ENCODE results near the gene RHOC. TPM values are rescaled to one million over a fixed set of nuclear protein-coding genes. Genes with fewer than 3 reads are reported as not detected.

RHOC gene
- polyA plus RNA-seq, 1 donor: 329 TPM

- Histone ChIP-seq H3K27me3 (ENCODE audit: control insufficient read depth, insufficient read depth, low read length) (peaks cover 35% of the 10 kb centered on the region), H3K27ac (ENCODE audit: low read length) (no peak overlapping the region), H3K9me3 (ENCODE audit: control insufficient read depth, low read depth, low read length) (peaks cover 3% of the 10 kb centered on the region), H3K4me3 (ENCODE audit: low read length) (no peak overlapping the region), H3K36me3 (ENCODE audit: control insufficient read depth, insufficient read depth, low read length) (no peaks in the 10 kb centered on the region), H3K4me1 (ENCODE audit: control insufficient read depth, insufficient read depth, low read length) (peaks cover 12% of the 10 kb centered on the region)
- no CpG with 5 or more reads among the region's 11 CpGs for WGBS (ENCODE audit: insufficient coverage, low lambda C conversion rate)
- DNase-seq: no peak
Observed at GRCh38 chr1:112711670-112712069, 4.7 kb upstream of the RHOC start.

DNA sequence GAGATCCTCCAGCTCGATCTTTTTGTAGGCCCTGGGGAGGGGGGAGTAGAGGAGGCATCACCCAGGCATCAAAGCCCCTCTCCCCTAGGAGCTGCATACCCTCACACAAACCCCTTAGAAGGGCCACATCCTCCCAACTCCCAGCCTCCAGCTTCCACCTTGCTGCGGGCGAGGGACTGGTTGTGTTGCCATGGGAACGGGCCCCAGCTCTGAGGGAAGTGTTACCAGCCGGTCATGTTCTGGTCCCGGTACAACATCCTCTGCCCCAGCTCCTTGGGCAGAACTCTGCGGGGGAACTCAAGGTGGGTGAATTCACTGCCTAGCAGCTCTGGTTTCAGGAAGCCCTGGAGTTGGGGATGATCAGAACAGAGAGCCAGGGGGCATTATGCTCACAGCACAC lies 4.1 kb upstream of the RHOC start:
- no peak for DNase-seq
- Histone ChIP-seq H3K9me3 (ENCODE audit: control insufficient read depth, low read depth, low read length) (peaks cover 3% of the 10 kb centered on the region), H3K36me3 (ENCODE audit: control insufficient read depth, insufficient read depth, low read length) (no peaks in the 10 kb centered on the region), H3K27me3 (ENCODE audit: control insufficient read depth, insufficient read depth, low read length) (peaks cover 35% of the 10 kb centered on the region), H3K4me1 (ENCODE audit: control insufficient read depth, insufficient read depth, low read length) (peaks cover 12% of the 10 kb centered on the region), H3K4me3 (ENCODE audit: low read length) (no peak overlapping the region), H3K27ac (ENCODE audit: low read length) (no peak overlapping the region)
- no CpG with 5 or more reads among the region's 7 CpGs for WGBS (ENCODE audit: insufficient coverage, low lambda C conversion rate)

DNA sequence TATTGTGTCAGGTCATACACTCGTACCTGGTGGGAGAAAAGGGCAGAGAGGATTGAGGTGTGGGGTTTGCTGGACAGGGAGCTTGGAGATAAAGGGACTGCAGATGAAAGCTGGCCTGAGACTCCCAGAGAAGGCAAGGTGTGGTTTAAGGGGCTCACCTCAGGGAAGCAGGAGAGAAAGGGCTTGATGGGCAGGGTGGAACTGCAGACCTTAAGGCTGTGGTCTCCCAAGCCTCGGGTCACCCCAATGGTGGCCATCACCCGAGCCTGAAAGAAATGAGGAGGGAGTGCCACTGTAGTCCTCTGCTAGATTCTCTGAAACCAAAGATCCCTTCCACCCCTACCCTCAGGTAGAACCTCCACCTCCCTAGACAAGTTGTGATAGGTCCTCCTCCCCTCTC lies 3.7 kb upstream of the RHOC start:
- Histone ChIP-seq H3K4me3 (ENCODE audit: low read length) (no peak overlapping the region), H3K36me3 (ENCODE audit: control insufficient read depth, insufficient read depth, low read length) (no peaks in the 10 kb centered on the region), H3K27ac (ENCODE audit: low read length) (no peak overlapping the region), H3K9me3 (ENCODE audit: control insufficient read depth, low read depth, low read length) (peaks cover 3% of the 10 kb centered on the region), H3K4me1 (ENCODE audit: control insufficient read depth, insufficient read depth, low read length) (peaks cover 15% of the 10 kb centered on the region), H3K27me3 (ENCODE audit: control insufficient read depth, insufficient read depth, low read length) (peaks cover 35% of the 10 kb centered on the region)
- WGBS (ENCODE audit: insufficient coverage, low lambda C conversion rate): no CpG with 5 or more reads among the region's 3 CpGs
- no peak for DNase-seq

DNA sequence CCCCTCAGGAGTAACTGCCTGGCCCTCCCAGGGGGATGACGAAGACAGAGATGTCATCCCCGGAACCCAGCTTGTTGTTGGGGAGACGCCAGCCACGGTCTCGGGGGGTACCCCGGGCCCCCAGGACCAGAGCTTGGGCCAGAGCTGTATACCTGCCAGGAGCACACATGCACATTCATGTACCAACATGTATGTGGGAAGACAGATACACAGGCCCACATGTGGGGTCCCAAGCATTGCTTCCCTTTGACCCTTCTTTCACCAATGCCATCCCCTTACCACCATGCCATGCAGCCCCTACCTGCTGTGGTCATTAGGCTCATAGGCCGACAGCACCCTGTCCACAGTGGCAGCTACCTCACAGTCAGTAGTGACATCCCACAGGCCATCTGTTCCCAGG lies 3.2 kb upstream of the RHOC start:
- H3K27ac ChIP-seq (ENCODE audit: low read length): no peak overlapping the region
- DNase-seq: no peak
- no peaks in the 10 kb centered on the region for H3K36me3 ChIP-seq (ENCODE audit: control insufficient read depth, insufficient read depth, low read length)
- H3K4me1 ChIP-seq (ENCODE audit: control insufficient read depth, insufficient read depth, low read length): peaks cover 17% of the 10 kb centered on the region
- H3K4me3 ChIP-seq (ENCODE audit: low read length): no peak overlapping the region
- WGBS (ENCODE audit: insufficient coverage, low lambda C conversion rate): no CpG with 5 or more reads among the region's 7 CpGs
- H3K27me3 ChIP-seq (ENCODE audit: control insufficient read depth, insufficient read depth, low read length): peaks cover 35% of the 10 kb centered on the region
- peaks cover 3% of the 10 kb centered on the region for H3K9me3 ChIP-seq (ENCODE audit: control insufficient read depth, low read depth, low read length)

- no peak for DNase-seq
- no peaks in the 10 kb centered on the region for H3K36me3 ChIP-seq (ENCODE audit: control insufficient read depth, insufficient read depth, low read length)
- H3K4me1 ChIP-seq (ENCODE audit: control insufficient read depth, insufficient read depth, low read length): peaks cover 21% of the 10 kb centered on the region
- peaks cover 21% of the 10 kb centered on the region for H3K27me3 ChIP-seq (ENCODE audit: control insufficient read depth, insufficient read depth, low read length)
- WGBS (ENCODE audit: insufficient coverage, low lambda C conversion rate): no CpG with 5 or more reads among the region's 3 CpGs
- H3K27ac ChIP-seq (ENCODE audit: low read length): no peak overlapping the region
- H3K9me3 ChIP-seq (ENCODE audit: control insufficient read depth, low read depth, low read length): no peaks in the 10 kb centered on the region
- no peak overlapping the region for H3K4me3 ChIP-seq (ENCODE audit: low read length)
Observed at GRCh38 chr1:112708489-112708888, 1.6 kb upstream of the RHOC start.

DNA sequence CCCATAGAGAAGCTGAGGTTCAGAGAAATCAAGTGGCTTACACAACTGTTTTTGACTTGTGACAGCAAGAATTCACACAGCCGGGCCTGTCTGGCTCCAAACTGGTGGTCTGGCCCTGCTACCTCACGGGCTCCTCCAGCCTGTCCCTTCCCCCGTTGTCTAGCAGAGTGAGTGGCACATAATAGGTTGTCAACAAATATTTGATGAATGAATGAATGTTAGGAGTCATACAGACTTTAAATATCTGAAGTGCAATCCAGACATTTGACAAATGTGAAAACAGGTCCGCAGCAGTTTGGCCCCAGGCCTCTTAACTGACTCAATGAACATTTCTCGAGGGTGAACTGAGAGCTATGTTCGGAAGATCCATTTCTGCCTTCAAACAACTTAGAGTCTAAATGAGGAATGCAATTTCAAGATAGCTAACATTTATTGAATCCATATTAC lies 1.1 kb upstream of the RHOC start:
- H3K4me1 ChIP-seq (ENCODE audit: control insufficient read depth, insufficient read depth, low read length): peaks cover 24% of the 10 kb centered on the region
- H3K36me3 ChIP-seq (ENCODE audit: control insufficient read depth, insufficient read depth, low read length): peaks cover 3% of the 10 kb centered on the region
- no CpG with 5 or more reads among the region's 6 CpGs for WGBS (ENCODE audit: insufficient coverage, low lambda C conversion rate)
- H3K4me3 ChIP-seq (ENCODE audit: low read length): no peak overlapping the region
- peaks cover 18% of the 10 kb centered on the region for H3K27me3 ChIP-seq (ENCODE audit: control insufficient read depth, insufficient read depth, low read length)
- no peak for DNase-seq
- H3K9me3 ChIP-seq (ENCODE audit: control insufficient read depth, low read depth, low read length): no peaks in the 10 kb centered on the region
- no peak overlapping the region for H3K27ac ChIP-seq (ENCODE audit: low read length)

DNA sequence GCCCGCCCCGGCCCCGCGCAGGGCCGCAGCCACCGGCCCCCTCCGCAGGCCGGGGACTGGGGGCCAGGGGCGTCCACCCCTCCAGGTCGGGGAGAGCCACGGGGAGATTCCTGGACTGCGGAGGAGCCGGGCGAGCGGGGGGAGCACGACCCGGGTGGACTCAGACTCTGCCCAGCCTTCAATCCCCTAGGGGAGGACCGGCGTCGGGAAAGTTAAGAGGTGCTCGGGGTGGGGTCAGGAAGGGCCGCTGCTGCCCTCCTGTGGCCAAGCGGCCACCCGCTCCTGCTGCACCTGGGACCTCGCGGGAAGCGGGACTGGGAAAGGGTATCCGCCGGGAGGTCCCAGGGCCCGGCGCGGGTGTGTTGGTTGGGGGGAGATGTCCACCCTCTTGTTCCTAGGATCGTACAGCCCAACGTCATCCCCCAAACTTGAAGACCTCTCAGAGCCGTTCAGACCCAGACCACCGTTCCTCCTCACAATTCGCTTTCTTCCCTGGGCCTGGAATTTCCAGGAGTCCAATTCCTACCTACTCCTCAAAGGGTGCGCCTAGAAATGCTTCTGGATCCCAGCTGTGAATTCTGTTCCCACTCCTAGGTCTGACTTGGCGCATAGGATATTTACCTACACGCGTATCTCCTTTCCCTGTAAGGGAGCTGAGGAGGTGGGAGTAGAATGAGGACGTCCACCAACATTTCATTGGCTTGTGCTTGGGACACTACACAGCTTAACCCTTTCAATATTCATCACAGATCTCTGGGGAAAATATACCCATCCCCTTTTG lies 484 bp upstream of the RHOC start:
- WGBS (ENCODE audit: insufficient coverage, low lambda C conversion rate): no CpG with 5 or more reads among the region's 42 CpGs
- H3K4me1 ChIP-seq (ENCODE audit: control insufficient read depth, insufficient read depth, low read length): peaks cover 30% of the 10 kb centered on the region
- peak; percentile 90 to 95 for DNase-seq
- H3K9me3 ChIP-seq (ENCODE audit: control insufficient read depth, low read depth, low read length): no peaks in the 10 kb centered on the region
- peak overlapping the region; percentile 97 for H3K4me3 ChIP-seq (ENCODE audit: low read length)
- H3K27ac ChIP-seq (ENCODE audit: low read length): peak overlapping the region; percentile 70
- peaks cover 9% of the 10 kb centered on the region for H3K36me3 ChIP-seq (ENCODE audit: control insufficient read depth, insufficient read depth, low read length)
- peaks cover 15% of the 10 kb centered on the region for H3K27me3 ChIP-seq (ENCODE audit: control insufficient read depth, insufficient read depth, low read length)

GRCh38 chr1:112704934-112705627 lies 1.8 kb downstream of the RHOC start:
- H3K36me3 ChIP-seq (ENCODE audit: control insufficient read depth, insufficient read depth, low read length): peaks cover 31% of the 10 kb centered on the region
- WGBS (ENCODE audit: insufficient coverage, low lambda C conversion rate): 0% methylated on average over 1 of the region's 13 CpGs
- no peaks in the 10 kb centered on the region for H3K9me3 ChIP-seq (ENCODE audit: control insufficient read depth, low read depth, low read length)
- peaks cover 54% of the 10 kb centered on the region for H3K4me1 ChIP-seq (ENCODE audit: control insufficient read depth, insufficient read depth, low read length)
- H3K4me3 ChIP-seq (ENCODE audit: low read length): peak overlapping the region; percentile 97
- H3K27me3 ChIP-seq (ENCODE audit: control insufficient read depth, insufficient read depth, low read length): no peaks in the 10 kb centered on the region
- peak overlapping the region; percentile 91 for H3K27ac ChIP-seq (ENCODE audit: low read length)
- DNase-seq: peak; percentile 92 to 94

- DNase-seq: no peak
- no peaks in the 10 kb centered on the region for H3K9me3 ChIP-seq (ENCODE audit: control insufficient read depth, low read depth, low read length)
- peaks cover 37% of the 10 kb centered on the region for H3K36me3 ChIP-seq (ENCODE audit: control insufficient read depth, insufficient read depth, low read length)
- peaks cover 60% of the 10 kb centered on the region for H3K4me1 ChIP-seq (ENCODE audit: control insufficient read depth, insufficient read depth, low read length)
- peak overlapping the region; percentile 91 for H3K27ac ChIP-seq (ENCODE audit: low read length)
- no CpG with 5 or more reads among the region's 7 CpGs for WGBS (ENCODE audit: insufficient coverage, low lambda C conversion rate)
- H3K4me3 ChIP-seq (ENCODE audit: low read length): peak overlapping the region; percentile 97
- no peaks in the 10 kb centered on the region for H3K27me3 ChIP-seq (ENCODE audit: control insufficient read depth, insufficient read depth, low read length)
Observed at GRCh38 chr1:112704391-112704933, 2.5 kb downstream of the RHOC start.

DNA sequence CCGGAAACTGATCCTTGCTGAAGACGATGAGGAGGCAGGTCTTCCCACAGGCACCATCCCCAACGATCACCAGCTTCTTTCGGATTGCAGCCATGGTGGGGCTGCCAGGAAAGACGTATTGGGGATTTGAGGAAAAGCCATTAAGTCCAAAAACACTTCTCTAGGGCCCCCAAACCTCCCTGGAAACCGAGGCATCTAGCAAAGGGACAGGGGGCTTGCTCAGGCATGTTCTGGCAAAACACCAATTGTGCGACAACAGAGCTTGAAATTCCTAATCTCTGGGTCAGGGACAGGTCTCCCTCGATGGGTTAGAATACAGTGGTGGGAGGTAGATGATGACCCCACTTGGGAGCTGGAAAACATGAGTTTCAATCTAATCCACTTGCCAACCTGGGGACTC lies 3.2 kb downstream of the RHOC start:
- Histone ChIP-seq H3K4me1 (ENCODE audit: control insufficient read depth, insufficient read depth, low read length) (peaks cover 65% of the 10 kb centered on the region), H3K36me3 (ENCODE audit: control insufficient read depth, insufficient read depth, low read length) (peaks cover 40% of the 10 kb centered on the region)

More for the DNA sequence above, 3.2 kb downstream of the RHOC start:
- WGBS (ENCODE audit: insufficient coverage, low lambda C conversion rate): 100% methylated on average over 1 of the region's 8 CpGs
- no peak for DNase-seq
- H3K27ac ChIP-seq (ENCODE audit: low read length): no peak overlapping the region
- no peaks in the 10 kb centered on the region for H3K9me3 ChIP-seq (ENCODE audit: control insufficient read depth, low read depth, low read length)
- no peak overlapping the region for H3K4me3 ChIP-seq (ENCODE audit: low read length)
- no peaks in the 10 kb centered on the region for H3K27me3 ChIP-seq (ENCODE audit: control insufficient read depth, insufficient read depth, low read length)
